ENCODE data around the gene ZC3HAV1. TPM values are rescaled to one million over a fixed set of nuclear protein-coding genes. Genes with fewer than 3 reads are reported as not detected.

Gene ZC3HAV1
- total RNA-seq (2013; cell fraction: nucleolus; rRNA removed) = 42.6 and 46.8 TPM in 2 replicates
- total RNA-seq (2014; rRNA removed) = 43.1 and 45.4 TPM in 2 replicates
- total RNA-seq (2014; rRNA removed; fragmentation: Illumina TruSeq; extraction: Trizol) = 46.3 and 47.5 TPM in 2 replicates
- 49.4 and 55.3 TPM in 2 replicates for total RNA-seq (2021)
- polyA plus RNA-seq (2011; ENCODE audit: low read depth) = 17.9 TPM
- polyA plus RNA-seq (2011; rRNA removed) = 24.1 and 29.8 TPM in 2 replicates
- 21.6 and 24.2 TPM in 2 replicates for polyA plus RNA-seq (2011; cell fraction: cytosol; rRNA removed)
- polyA plus RNA-seq (2011; cell fraction: nucleus; rRNA removed) = 17.6 and 24.1 TPM in 2 replicates
- polyA plus RNA-seq (2012) = 20.0 and 21.3 TPM in 2 replicates
- 48.5 and 58.2 TPM in 2 replicates for polyA plus RNA-seq (2014; fragmentation: Illumina TruSeq; extraction: Trizol)
- 10 to 100 TPM; 18.5 to 19.7 TPM for polyA plus RNA-seq (2014; fragmentation: Nextera tagmentation; extraction: Ambion mirVana)
- 32.4 and 35.2 TPM in 2 replicates for polyA plus RNA-seq (2014; rRNA removed)
- 10 to 100 TPM; 46.4 to 51.4 TPM for polyA plus RNA-seq (2016; fragmentation: Nextera tagmentation; extraction: Ambion mirVana)
- 35.4 and 46.3 TPM in 2 replicates for polyA minus RNA-seq (2011; rRNA and poly(A)+ RNA removed)
- polyA minus RNA-seq (2011; cell fraction: cytosol; rRNA and poly(A)+ RNA removed) = 17.9 and 26.4 TPM in 2 replicates
- polyA minus RNA-seq (2011; cell fraction: nucleus; rRNA and poly(A)+ RNA removed) = 20.9 and 39.8 TPM in 2 replicates
- percentile 84 among the genes with signal in this experiment for Bru-seq, nascent RNA
- BruChase-seq, experiment 1, labeled RNA remaining after a 6-hour chase = percentile 90 among the genes with signal in this experiment
- percentile 89 among the genes with signal in this experiment for BruChase-seq, experiment 2, labeled RNA remaining after a 2-hour chase
- long read RNA-seq, experiment 1, full-length matches to known transcripts = 10 of 25 reads
- long read RNA-seq, experiment 1, partial matches to known transcripts = 2 of 25 reads
- long read RNA-seq, experiment 1, other reads (novel, unspliced or antisense) = 13 of 25 reads
- long read RNA-seq, experiment 2, full-length matches to known transcripts = 54 of 84 reads
- long read RNA-seq, experiment 2, partial matches to known transcripts = 19 of 84 reads
- long read RNA-seq, experiment 2, other reads (novel, unspliced or antisense) = 11 of 84 reads

DNA sequence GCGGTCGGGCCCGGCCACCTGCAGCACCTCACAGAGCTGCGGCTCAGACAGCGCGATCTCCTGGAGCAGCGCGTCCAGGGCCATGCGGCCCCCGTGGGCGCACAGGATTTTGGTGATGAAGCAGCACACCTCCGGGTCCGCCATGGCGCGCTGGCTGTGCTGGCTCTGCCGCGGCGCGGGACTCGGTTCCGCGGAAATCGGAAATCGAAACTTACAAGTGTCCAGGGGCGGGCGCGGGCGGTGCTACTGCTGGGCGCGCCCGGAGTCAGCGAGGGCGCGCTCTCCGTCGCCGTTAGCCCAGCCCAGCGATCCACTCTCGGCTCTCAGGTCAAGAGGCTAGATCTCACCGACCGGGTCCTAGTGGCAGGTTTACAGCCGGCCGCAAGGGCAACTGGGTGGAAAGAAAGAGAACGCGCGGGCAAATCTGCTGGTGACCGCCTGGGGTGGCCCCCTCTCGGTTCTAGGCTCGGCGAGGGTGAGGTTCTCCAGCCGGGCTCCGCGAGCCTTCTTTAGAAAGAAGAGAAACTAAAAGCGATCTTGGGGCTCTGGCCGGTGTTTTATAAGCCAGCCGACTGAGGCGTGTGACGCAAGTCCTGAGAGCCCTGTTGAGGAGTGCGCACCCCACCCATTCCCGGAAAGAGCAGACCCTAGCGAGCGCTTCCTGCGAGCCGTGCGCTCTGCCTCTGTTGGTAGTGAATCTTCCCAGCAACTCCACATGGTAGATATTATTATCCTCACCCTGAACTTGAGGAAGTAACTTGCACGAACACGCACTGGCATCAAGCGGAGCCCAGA lies at the start of gene ZC3HAV1:
TSS of gene ZC3HAV1 (minus strand) at position 533 of the 795 bp plus-strand sequence. CDS start at position 144, 389 bp downstream.
- peaks cover 56% of the 10 kb centered on the region for H3K79me2 ChIP-seq (ENCODE audit: control insufficient read depth, insufficient read depth, low read length)
- peak within 1 kb of the TSS; percentile 84 for H3K9ac ChIP-seq (ENCODE audit: control insufficient read depth, insufficient read depth, low read length)
- in situ Hi-C loops (cut with MboI) (no loop called here), intact Hi-C loops (cut with micrococcal nuclease; ENCODE audit: unreplicated experiment) (loop anchor here (1.0 to 5.0 kb wide), 6 partner anchors 9 to 383 kb away; partner anchors contain the start of gene UBN2)
- WGBS (ENCODE audit: insufficient coverage, insufficient replicate concordance, low lambda C conversion rate, missing lambda C conversion rate) = 1% methylated on average over 68 of the region's 68 CpGs
- ChIA-PET SMC1A (ENCODE audit: uncharacterized antibody, unreplicated experiment) (interaction anchor here (0.9 kb wide), 1 partner anchor 10 kb away, joined by 3 read pairs; no protein-coding TSS in a partner anchor), CTCF (interaction anchor here (0.8 kb wide), 1 partner anchor 34 kb away, joined by 4 read pairs; no protein-coding TSS in a partner anchor), RAD21 (ENCODE audit: unreplicated experiment) (interaction anchor here (0.7 to 1.6 kb wide), 2 partner anchors 35 to 119 kb away, joined by 3 to 4 read pairs; no protein-coding TSS in a partner anchor), POLR2A (interaction anchor here (1.2 kb wide), 1 partner anchor 10 kb away, joined by 3 read pairs; no protein-coding TSS in a partner anchor)
- H3K9me3 ChIP-seq (replicated peaks; ENCODE audit: control insufficient read depth, insufficient read depth, low read length) = no peaks in the 10 kb centered on the region; the same call in 1 of the 3 replicates
- H3K36me3 ChIP-seq (ENCODE audit: control insufficient read depth in 2 of 2, insufficient read depth in 2 of 2, low read length in 1 of 2) = no peaks in the 10 kb centered on the region
- ATAC-seq = peak; percentile 78
- peak; percentile 61 for FAIRE-seq
- peak within 1 kb of the TSS; percentile 94 for H3K27ac ChIP-seq (ENCODE audit: control insufficient read depth, insufficient read depth)
- H3K4me3 ChIP-seq = peak within 1 kb of the TSS; percentile 99
- H3K27me3 ChIP-seq (replicated peaks in 1 of 2; ENCODE audit: control insufficient read depth in 2 of 2, insufficient read depth in 2 of 2, low read length in 1 of 2) = no peaks in the 10 kb centered on the region
- H2AFZ ChIP-seq (ENCODE audit: control insufficient read depth, low read depth, low read length) = peak within 1 kb of the TSS; percentile 90
- H4K20me1 ChIP-seq (ENCODE audit: control insufficient read depth, insufficient read depth) = no peaks in the 10 kb centered on the region; the same call in 1 of the 2 replicates
- H3K4me1 ChIP-seq (ENCODE audit: control insufficient read depth, insufficient read depth, low read length) = peaks cover 6% of the 10 kb centered on the region; the same call in 1 of the 2 replicates
- BruUV-seq (replicated peaks) = TSS peak; percentile 90
- peak within 1 kb of the TSS; percentile 99 for H3K4me2 ChIP-seq (ENCODE audit: control insufficient read depth, insufficient read depth)
- no peak for DNase-seq (ENCODE audit: low read depth, low spot score)
- TF ChIP-seq MAX (IDR thresholded peaks at IDR 0.05; ENCODE audit: low read depth, low read length) (no peak; the same call in 1 of the 2 replicates), NKRF (conservative IDR thresholded peaks at IDR 0.05) (peak; percentile 45; the same call in 1 of the 2 replicates), HDAC6 (IDR thresholded peaks at IDR 0.05; ENCODE audit: unreplicated experiment) (peak; percentile 71), ETV6 (conservative IDR thresholded peaks at IDR 0.05 in 1 of 2, IDR thresholded peaks at IDR 0.05 in 1 of 2; ENCODE audit: borderline replicate concordance in 1 of 2, low read depth in 1 of 2) (peak in 1 of 2 experiments; percentile 98; a peak in 2 of 4 replicates), HDAC2 (IDR thresholded peaks at IDR 0.05) (no peak), TAF1 (IDR thresholded peaks at IDR 0.05; ENCODE audit: borderline replicate concordance, low read depth, low read length) (peak; percentile 51), CREB1 (IDR thresholded peaks at IDR 0.05; ENCODE audit: low read depth) (peak; percentile 76), NRF1 (conservative IDR thresholded peaks at IDR 0.05; ENCODE audit: low read depth, low read length) (0 out of 2 replicates have a peak, but pooled peaks have one; percentile 8), SMARCA5 (IDR thresholded peaks at IDR 0.05) (peak; percentile 16; the same call in 1 of the 2 replicates), SMAD5 (IDR thresholded peaks at IDR 0.05; ENCODE audit: low read depth) (peak; percentile 87), LARP7 (IDR thresholded peaks at IDR 0.05) (peak; percentile 77; the same call in 1 of the 2 replicates), ATF7 (IDR thresholded peaks at IDR 0.05; ENCODE audit: low read depth) (peak; percentile 61), CHD2 (IDR thresholded peaks at IDR 0.05; ENCODE audit: borderline replicate concordance, low read depth, low read length) (0 out of 2 replicates have a peak, but pooled peaks have one; percentile 36)
- TF ChIP-seq, protein P1, sequence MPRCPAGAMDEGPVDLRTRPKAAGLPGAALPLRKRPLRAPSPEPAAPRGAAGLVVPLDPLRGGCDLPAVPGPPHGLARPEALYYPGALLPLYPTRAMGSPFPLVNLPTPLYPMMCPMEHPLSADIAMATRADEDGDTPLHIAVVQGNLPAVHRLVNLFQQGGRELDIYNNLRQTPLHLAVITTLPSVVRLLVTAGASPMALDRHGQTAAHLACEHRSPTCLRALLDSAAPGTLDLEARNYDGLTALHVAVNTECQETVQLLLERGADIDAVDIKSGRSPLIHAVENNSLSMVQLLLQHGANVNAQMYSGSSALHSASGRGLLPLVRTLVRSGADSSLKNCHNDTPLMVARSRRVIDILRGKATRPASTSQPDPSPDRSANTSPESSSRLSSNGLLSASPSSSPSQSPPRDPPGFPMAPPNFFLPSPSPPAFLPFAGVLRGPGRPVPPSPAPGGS (IDR thresholded peaks at IDR 0.05; ENCODE audit: borderline replicate concordance, insufficient read depth, low read depth, low read length, poor library complexity, severe bottlenecking) = no peak

Measured in GM12878 (cell line).